GM12875 (cell line): ENCODE results near the gene TMEM119.

Experiments used
- H3K4me3 ChIP-seq: one replicate; pipeline ENCODE4 v1.5.1; 2011; ENCODE audit warnings: low read depth, low read length, control low read depth
- TF ChIP-seq, protein P1 (sequence below): IDR thresholded peaks from 2 replicates; pipeline ENCODE4 v1.5.1; 2011; ENCODE audit warnings: low read depth, mild to moderate bottlenecking, control low read depth, inconsistent platforms, low read length, moderate library complexity, borderline replicate concordance; ENCODE audit not compliant: insufficient read depth

TMEM119 gene

DNA sequence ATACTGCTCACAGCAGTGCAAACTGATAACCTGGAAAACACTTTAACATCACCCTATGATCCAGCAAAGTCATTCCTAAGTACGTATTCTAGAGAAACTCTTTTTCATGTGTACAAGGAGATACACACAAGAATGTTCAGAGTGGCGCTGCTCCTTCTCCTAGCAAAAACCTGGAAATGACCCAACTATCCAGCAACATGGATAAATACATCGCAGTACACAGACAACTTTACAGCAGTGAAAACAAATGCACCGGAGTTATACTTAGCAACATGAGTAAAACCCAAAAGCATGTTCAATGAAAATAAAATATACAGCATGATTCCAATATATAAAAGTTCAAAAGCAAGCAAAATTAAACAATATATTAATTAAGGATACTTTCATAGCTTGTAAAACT is 55.6 kb downstream of the TMEM119 start:
- TF ChIP-seq, protein P1, sequence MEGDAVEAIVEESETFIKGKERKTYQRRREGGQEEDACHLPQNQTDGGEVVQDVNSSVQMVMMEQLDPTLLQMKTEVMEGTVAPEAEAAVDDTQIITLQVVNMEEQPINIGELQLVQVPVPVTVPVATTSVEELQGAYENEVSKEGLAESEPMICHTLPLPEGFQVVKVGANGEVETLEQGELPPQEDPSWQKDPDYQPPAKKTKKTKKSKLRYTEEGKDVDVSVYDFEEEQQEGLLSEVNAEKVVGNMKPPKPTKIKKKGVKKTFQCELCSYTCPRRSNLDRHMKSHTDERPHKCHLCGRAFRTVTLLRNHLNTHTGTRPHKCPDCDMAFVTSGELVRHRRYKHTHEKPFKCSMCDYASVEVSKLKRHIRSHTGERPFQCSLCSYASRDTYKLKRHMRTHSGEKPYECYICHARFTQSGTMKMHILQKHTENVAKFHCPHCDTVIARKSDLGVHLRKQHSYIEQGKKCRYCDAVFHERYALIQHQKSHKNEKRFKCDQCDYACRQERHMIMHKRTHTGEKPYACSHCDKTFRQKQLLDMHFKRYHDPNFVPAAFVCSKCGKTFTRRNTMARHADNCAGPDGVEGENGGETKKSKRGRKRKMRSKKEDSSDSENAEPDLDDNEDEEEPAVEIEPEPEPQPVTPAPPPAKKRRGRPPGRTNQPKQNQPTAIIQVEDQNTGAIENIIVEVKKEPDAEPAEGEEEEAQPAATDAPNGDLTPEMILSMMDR, result no peak
- H3K4me3 ChIP-seq, result no peak overlapping the region
